ENCODE measurements around the gene CARD19.
A peak's percentile ranks its signal among the peaks of the same experiment; 100 is the strongest.

Gene CARD19

GRCh38 chr9:93119953-93120845, 24.2 kb downstream of the CARD19 start:
- FAIRE-seq (peak; percentile 99), DNase-seq (ENCODE audit: insufficient read length, low spot score) (peak; percentile 91)
- no peak for TF ChIP-seq POLR2A (IDR thresholded peaks at IDR 0.05; ENCODE audit: low read depth, low read length)

- FAIRE-seq (no peak), DNase-seq (ENCODE audit: insufficient read length, low spot score) (no peak)
- TF ChIP-seq POLR2A (IDR thresholded peaks at IDR 0.05; ENCODE audit: low read depth, low read length) = no peak
Measured at GRCh38 chr9:93120846-93121315, 24.9 kb downstream of the CARD19 start.

DNA sequence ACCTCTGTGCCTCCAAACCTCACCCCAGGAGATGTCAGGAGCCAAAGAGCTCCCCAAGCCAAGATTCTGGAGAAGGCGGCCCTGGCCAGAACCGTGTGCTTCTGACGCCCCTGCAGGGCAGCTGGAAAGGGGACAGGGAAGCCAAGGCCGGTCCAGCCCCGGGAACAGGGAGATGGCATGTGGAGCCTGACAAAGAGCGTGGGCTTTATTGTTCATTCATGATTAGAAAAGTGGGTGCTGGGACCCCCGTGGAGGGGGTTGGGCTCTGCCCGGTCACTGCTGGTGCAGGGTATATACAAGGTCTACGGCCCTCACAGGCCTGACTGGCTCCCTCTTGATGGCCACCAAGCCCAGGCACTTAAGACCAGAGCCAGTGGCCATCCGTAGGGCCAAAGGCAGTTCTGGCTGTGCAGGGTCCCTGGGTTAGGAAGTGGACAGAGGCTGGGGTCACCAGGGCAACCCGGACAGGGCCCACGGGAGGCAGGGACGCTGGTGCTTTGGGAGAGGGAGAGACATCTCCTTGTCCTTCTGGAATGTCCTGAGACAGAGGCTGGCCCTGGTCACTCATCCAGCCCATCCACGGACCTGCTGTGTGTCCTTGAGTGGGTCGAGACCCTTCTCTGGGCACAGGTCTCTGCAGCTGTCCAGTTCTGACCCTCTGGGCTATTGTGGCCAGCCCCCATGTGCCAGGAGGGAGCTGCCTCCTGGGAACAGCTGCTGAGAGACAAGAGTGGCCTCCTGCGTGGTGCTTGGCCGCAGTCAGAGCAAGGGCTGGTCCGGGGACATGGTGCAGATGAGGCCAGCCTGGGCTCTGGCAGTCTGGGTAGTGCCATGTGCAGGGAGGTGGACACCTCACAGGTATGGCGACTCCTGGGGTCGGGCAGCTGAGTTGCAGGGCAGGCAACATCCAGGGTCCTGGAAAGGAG, 25.6 kb downstream of the CARD19 start:
- FAIRE-seq (no peak), DNase-seq (ENCODE audit: insufficient read length, low spot score) (no peak)
- TF ChIP-seq POLR2A (IDR thresholded peaks at IDR 0.05; ENCODE audit: low read depth, low read length) = no peak

DNA sequence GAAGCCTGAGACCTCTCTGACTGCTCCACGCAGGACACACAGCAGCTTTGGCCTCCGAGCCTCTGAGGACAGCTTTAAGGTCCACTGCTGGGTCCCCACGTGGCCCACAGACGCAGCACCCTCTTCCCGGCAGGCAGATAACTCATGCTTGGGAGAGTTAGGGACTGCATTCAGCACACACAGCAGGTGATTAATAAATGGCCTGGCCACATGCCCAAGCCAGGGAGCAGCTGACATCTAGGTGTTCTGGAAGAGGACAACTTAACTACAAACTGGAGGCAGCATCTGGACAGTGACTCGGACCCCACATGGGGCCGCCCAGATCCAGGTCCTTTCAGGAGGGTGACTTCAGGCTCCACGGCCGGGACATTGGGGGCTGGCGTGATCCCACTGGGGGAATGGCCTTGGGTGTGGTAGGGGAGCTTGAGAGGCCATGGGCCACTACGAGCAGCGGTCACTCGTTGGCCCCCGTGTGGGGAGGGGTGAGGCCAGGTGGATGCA, 26.8 kb downstream of the CARD19 start:
- DNase-seq (ENCODE audit: insufficient read length, low spot score) (no peak), FAIRE-seq (no peak)
- TF ChIP-seq POLR2A (IDR thresholded peaks at IDR 0.05; ENCODE audit: low read depth, low read length) = no peak

DNA sequence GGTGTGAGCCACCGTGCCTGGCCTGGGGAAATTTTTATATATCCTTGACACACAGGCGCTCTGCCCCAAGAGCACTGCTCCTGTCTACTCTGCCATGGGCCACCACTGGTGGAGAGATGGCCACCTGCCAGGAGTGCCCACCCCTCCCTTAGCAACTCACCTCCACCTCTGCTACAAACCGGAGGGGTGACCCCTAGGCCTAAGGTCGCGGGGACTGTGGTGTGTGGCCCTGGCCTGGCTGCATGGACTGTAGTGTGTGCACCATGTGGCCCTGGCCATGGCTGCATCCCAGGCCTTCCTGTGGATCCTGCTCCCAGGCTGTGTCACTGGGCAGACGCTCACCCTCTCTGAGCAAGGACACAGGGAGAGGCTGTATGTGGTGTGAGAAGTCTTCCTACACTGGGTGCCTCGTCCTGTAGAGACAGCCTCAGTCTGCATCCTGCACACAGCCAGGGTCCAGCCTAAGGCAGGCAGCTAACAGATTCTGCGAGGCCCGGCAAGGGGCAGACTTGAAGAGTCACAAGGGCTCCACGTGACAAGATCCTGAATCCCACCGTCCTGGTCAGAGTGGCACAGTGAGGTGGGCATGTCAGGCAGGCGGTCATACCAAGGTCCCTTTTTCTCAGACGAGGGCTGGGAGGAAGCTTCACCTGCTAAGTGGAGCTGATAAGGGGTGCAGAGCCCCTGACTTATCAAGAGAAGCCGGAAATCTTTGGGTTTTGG, 27.7 kb downstream of the CARD19 start:
- FAIRE-seq = no peak
- TF ChIP-seq POLR2A (IDR thresholded peaks at IDR 0.05; ENCODE audit: low read depth, low read length) = no peak
- no peak for DNase-seq (ENCODE audit: insufficient read length, low spot score)

DNA sequence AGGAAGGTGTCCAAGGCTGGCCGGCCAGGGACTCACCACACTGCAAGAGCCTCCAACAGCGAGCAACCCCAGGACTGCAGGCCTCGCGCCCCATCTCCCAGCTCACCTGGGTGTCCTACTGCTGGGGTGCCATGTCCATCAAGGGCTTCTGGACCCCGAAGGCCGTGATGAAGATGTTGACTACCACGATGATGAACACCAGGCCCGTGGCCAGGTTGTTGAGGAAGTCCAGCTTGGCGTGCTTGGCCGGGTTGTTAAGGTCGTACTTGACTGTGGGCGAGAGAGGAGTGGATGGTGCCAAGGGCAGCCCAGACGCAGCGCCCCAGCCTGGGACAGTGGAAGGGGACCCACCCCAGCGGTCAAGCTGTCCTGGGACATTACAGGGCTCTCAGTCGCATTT, 28.8 kb downstream of the CARD19 start:
- FAIRE-seq (no peak), DNase-seq (ENCODE audit: insufficient read length, low spot score) (no peak)
- no peak for TF ChIP-seq POLR2A (IDR thresholded peaks at IDR 0.05; ENCODE audit: low read depth, low read length)

GRCh38 chr9:93125331-93125894, 29.4 kb downstream of the CARD19 start:
- FAIRE-seq (no peak), DNase-seq (ENCODE audit: insufficient read length, low spot score) (no peak)
- TF ChIP-seq POLR2A (IDR thresholded peaks at IDR 0.05; ENCODE audit: low read depth, low read length) = no peak

GRCh38 chr9:93126151-93126781, 30.2 kb downstream of the CARD19 start:
- DNase-seq (ENCODE audit: insufficient read length, low spot score) (no peak), FAIRE-seq (no peak)
- no peak for TF ChIP-seq POLR2A (IDR thresholded peaks at IDR 0.05; ENCODE audit: low read depth, low read length)

- FAIRE-seq (no peak), DNase-seq (ENCODE audit: insufficient read length, low spot score) (no peak)
Measured at GRCh38 chr9:93126825-93127368, 30.9 kb downstream of the CARD19 start.

GRCh38 chr9:93127395-93127911, 31.4 kb downstream of the CARD19 start:
- TF ChIP-seq POLR2A (IDR thresholded peaks at IDR 0.05; ENCODE audit: low read depth, low read length) = no peak

More at GRCh38 chr9:93126825-93127368, 30.9 kb downstream of the CARD19 start:
- TF ChIP-seq POLR2A (IDR thresholded peaks at IDR 0.05; ENCODE audit: low read depth, low read length) = no peak

DNA sequence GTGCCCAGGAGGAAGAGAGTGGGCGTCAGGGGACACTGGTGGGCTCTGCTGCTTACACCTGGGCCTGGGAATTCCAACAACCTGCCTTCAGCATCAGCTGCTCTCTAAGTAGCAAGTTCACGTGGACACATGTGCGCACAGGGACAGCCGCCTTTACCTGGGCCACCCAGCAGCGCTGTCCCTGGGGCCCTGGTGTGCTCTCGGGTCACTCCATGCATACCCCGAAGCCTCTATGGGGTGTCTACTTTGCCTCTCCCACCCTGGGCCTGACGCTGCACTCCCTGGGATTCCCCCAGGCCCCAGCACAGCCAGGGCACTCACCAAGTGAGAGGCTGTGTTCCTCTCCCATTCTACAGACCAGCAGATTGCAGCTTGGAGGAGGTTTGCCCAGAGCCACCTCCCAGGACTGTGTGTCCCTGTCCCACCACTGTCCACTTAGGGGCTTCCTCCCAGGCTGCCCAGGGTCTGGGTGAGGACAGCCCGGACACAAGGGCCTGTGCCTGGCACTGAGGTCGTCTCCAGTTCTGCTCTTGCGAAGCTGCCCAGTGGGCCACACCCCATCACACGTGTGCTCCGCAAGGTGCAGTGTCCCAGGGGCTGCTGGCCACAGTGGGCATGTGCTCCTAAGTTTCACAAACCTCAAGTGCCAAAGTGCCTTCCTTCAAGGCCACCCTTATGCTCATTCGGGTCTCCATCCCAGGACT, 32.1 kb downstream of the CARD19 start:
- FAIRE-seq (no peak), DNase-seq (ENCODE audit: insufficient read length, low spot score) (no peak)
- no peak for TF ChIP-seq POLR2A (IDR thresholded peaks at IDR 0.05; ENCODE audit: low read depth, low read length)

More at GRCh38 chr9:93127395-93127911, 31.4 kb downstream of the CARD19 start:
- FAIRE-seq (no peak), DNase-seq (ENCODE audit: insufficient read length, low spot score) (no peak)

Data from H54 (cell line).